Effector memory CD4-positive, alpha-beta T cell (primary cell): Measurements from ENCODE around the gene CRISPLD2.

Experiments used
- DNase-seq, 3 donors: peaks; one replicate each; pipeline ENCODE4 v3.0.0-alpha.2; 2020
- H3K27ac ChIP-seq: 2 replicates; pipeline ENCODE4 v1.7.0; 2013; ENCODE audit warnings: mild to moderate bottlenecking, low read length, moderate library complexity; ENCODE audit not compliant: insufficient read depth, poor library complexity, severe bottlenecking
- H3K27me3 ChIP-seq: replicated peaks from 2 replicates; pipeline ENCODE4 v1.7.0; 2013; ENCODE audit warnings: mild to moderate bottlenecking, low read length; ENCODE audit not compliant: insufficient read depth, control insufficient read depth, poor library complexity, severe bottlenecking
- H3K36me3 ChIP-seq: 2 replicates; pipeline ENCODE4 v1.7.0; 2013; ENCODE audit warnings: mild to moderate bottlenecking, low read length, moderate library complexity; ENCODE audit not compliant: control insufficient read depth, insufficient read depth
- H3K4me1 ChIP-seq: 2 replicates; pipeline ENCODE4 v1.7.0; 2013; ENCODE audit warnings: low read length, mild to moderate bottlenecking; ENCODE audit not compliant: control insufficient read depth, insufficient read depth, poor library complexity, severe bottlenecking
- H3K4me3 ChIP-seq: 2 replicates; pipeline ENCODE4 v1.7.0; 2013; ENCODE audit warnings: low read length, low read depth, mild to moderate bottlenecking; ENCODE audit not compliant: insufficient read depth, poor library complexity, severe bottlenecking
- H3K9me3 ChIP-seq: 2 replicates; pipeline ENCODE4 v1.7.0; 2013; ENCODE audit warnings: mild to moderate bottlenecking, low read length, moderate library complexity; ENCODE audit not compliant: control insufficient read depth

Gene CRISPLD2

GRCh38 chr16:84811529-84811928 is 8.3 kb upstream of the CRISPLD2 start:
- Histone ChIP-seq H3K27ac (no peak overlapping the region), H3K4me3 (no peak overlapping the region), H3K36me3 (no peaks in the 10 kb centered on the region), H3K9me3 (no peaks in the 10 kb centered on the region), H3K4me1 (peaks cover 6% of the 10 kb centered on the region), H3K27me3 (no peaks in the 10 kb centered on the region)
- no peak for DNase-seq

- peaks cover 6% of the 10 kb centered on the region for H3K4me1 ChIP-seq
- H3K4me3 ChIP-seq: no peak overlapping the region
- H3K27me3 ChIP-seq: no peaks in the 10 kb centered on the region
- no peak overlapping the region for H3K27ac ChIP-seq
- no peaks in the 10 kb centered on the region for H3K36me3 ChIP-seq
- H3K9me3 ChIP-seq: no peaks in the 10 kb centered on the region
- DNase-seq: no peak
These were observed 6.4 kb upstream of the CRISPLD2 start for GRCh38 chr16:84813141-84813934.

GRCh38 chr16:84815462-84815861 is 4.3 kb upstream of the CRISPLD2 start:
- Histone ChIP-seq H3K4me3 (no peak overlapping the region), H3K36me3 (no peaks in the 10 kb centered on the region), H3K27ac (no peak overlapping the region), H3K27me3 (no peaks in the 10 kb centered on the region), H3K9me3 (no peaks in the 10 kb centered on the region), H3K4me1 (peaks cover 13% of the 10 kb centered on the region)
- DNase-seq: no peak

GRCh38 chr16:84816023-84816422 is 3.8 kb upstream of the CRISPLD2 start:
- Histone ChIP-seq H3K36me3 (no peaks in the 10 kb centered on the region), H3K4me1 (peaks cover 14% of the 10 kb centered on the region), H3K9me3 (no peaks in the 10 kb centered on the region), H3K27me3 (no peaks in the 10 kb centered on the region), H3K4me3 (no peak overlapping the region), H3K27ac (no peak overlapping the region)
- DNase-seq: no peak

GRCh38 chr16:84816485-84816884 is 3.3 kb upstream of the CRISPLD2 start:
- peaks cover 13% of the 10 kb centered on the region for H3K4me1 ChIP-seq
- H3K9me3 ChIP-seq: no peaks in the 10 kb centered on the region
- H3K27ac ChIP-seq: no peak overlapping the region
- H3K4me3 ChIP-seq: no peak overlapping the region
- no peaks in the 10 kb centered on the region for H3K27me3 ChIP-seq
- H3K36me3 ChIP-seq: no peaks in the 10 kb centered on the region
- no peak for DNase-seq

- H3K4me3 ChIP-seq: no peak overlapping the region
These were observed 2.6 kb upstream of the CRISPLD2 start for GRCh38 chr16:84817206-84817605.

GRCh38 chr16:84817613-84818012 is 2.2 kb upstream of the CRISPLD2 start:
- no peaks in the 10 kb centered on the region for H3K36me3 ChIP-seq
- no peak overlapping the region for H3K27ac ChIP-seq
- no peak for DNase-seq
- H3K9me3 ChIP-seq: no peaks in the 10 kb centered on the region
- peaks cover 13% of the 10 kb centered on the region for H3K4me1 ChIP-seq
- no peaks in the 10 kb centered on the region for H3K27me3 ChIP-seq
- no peak overlapping the region for H3K4me3 ChIP-seq

More at GRCh38 chr16:84817206-84817605, 2.6 kb upstream of the CRISPLD2 start:
- Histone ChIP-seq H3K4me1 (peaks cover 13% of the 10 kb centered on the region), H3K27me3 (no peaks in the 10 kb centered on the region), H3K36me3 (no peaks in the 10 kb centered on the region), H3K27ac (no peak overlapping the region), H3K9me3 (no peaks in the 10 kb centered on the region)
- no peak for DNase-seq

- Histone ChIP-seq H3K36me3 (no peaks in the 10 kb centered on the region), H3K27ac (no peak overlapping the region), H3K4me3 (no peak overlapping the region), H3K27me3 (no peaks in the 10 kb centered on the region), H3K9me3 (no peaks in the 10 kb centered on the region), H3K4me1 (peaks cover 13% of the 10 kb centered on the region)
- DNase-seq: no peak
These were observed 1.7 kb upstream of the CRISPLD2 start for GRCh38 chr16:84818133-84818532.

- Histone ChIP-seq H3K4me1 (peaks cover 13% of the 10 kb centered on the region), H3K4me3 (no peak overlapping the region), H3K27me3 (no peaks in the 10 kb centered on the region), H3K36me3 (no peaks in the 10 kb centered on the region), H3K27ac (no peak overlapping the region), H3K9me3 (no peaks in the 10 kb centered on the region)
- DNase-seq: no peak
These were observed 669 bp upstream of the CRISPLD2 start for GRCh38 chr16:84818989-84819643.

GRCh38 chr16:84820305-84820684 is 510 bp downstream of the CRISPLD2 start:
- peak overlapping the region; percentile 50 for H3K4me3 ChIP-seq
- DNase-seq: no peak

More at GRCh38 chr16:84820305-84820684, 510 bp downstream of the CRISPLD2 start:
- H3K27me3 ChIP-seq: no peaks in the 10 kb centered on the region
- H3K9me3 ChIP-seq: no peaks in the 10 kb centered on the region
- no peaks in the 10 kb centered on the region for H3K36me3 ChIP-seq
- H3K27ac ChIP-seq: no peak overlapping the region
- H3K4me1 ChIP-seq: peaks cover 13% of the 10 kb centered on the region
